SK-N-SH (cell line): ENCODE results near the gene CANT1. TPM values are rescaled to one million over a fixed set of nuclear protein-coding genes. Genes with fewer than 3 reads are reported as not detected.

Source experiments
- CTCF ChIA-PET: fragments of 300-600, 350-600 bp; formaldehyde crosslinking; extraction: SDS; loops from one replicate; lab custom pipeline; 2021; lab: Yijun Ruan, JAX
- POLR2A ChIA-PET: fragments of 350-600 bp; sonication (Branson Sonifier 250); formaldehyde crosslinking; extraction: SDS; loops from one replicate; lab custom pipeline; 2020; ENCODE audit warnings: antibody characterized with exemption, inconsistent platforms; lab: Yijun Ruan, JAX
- DNase-seq: peaks from one replicate; pipeline ENCODE4 v3.0.0; 2012
- H2AFZ ChIP-seq: fragments of 200-600 bp; sonication (generic); 2 replicates; pipeline ENCODE4 v1.8.1; 2016; ENCODE audit warnings: antibody characterized with exemption, mild to moderate bottlenecking, low read depth
- H3F3A ChIP-seq: fragments of 200-600 bp; sonication (generic); replicated peaks from 2 replicates; pipeline ENCODE3; 2016; ENCODE audit warnings: antibody characterized with exemption, mild to moderate bottlenecking; ENCODE audit not compliant: insufficient read depth
- H3K27ac ChIP-seq, 2 experiments: fragments of 200-500 bp in 1 of 2; fragments of 200-600 bp in 1 of 2; sonication (Bioruptor generic) in 1 of 2; sonication (generic), shearing (Covaris generic) in 1 of 2; 2 replicates each; pipeline versions ENCODE4 v1.5.1 to v1.6.1; 2014 to 2016; ENCODE audit warnings: low read depth in 2 of 2, inconsistent platforms in 1 of 2, low read length in 1 of 2, mild to moderate bottlenecking in 1 of 2, mixed read lengths in 1 of 2
- H3K27me3 ChIP-seq: fragments of 200-600 bp; sonication (generic), shearing (Covaris generic); 2 replicates; pipeline ENCODE4 v1.6.1; 2016; ENCODE audit warnings: mixed run types; ENCODE audit not compliant: insufficient read depth
- H3K36me3 ChIP-seq, 2 experiments: fragments of 200-500 bp in 1 of 2; fragments of 200-600 bp in 1 of 2; sonication (Bioruptor generic) in 1 of 2; sonication (generic) in 1 of 2; replicated peaks in 1 of 2; 2 replicates each; pipeline versions ENCODE3 to v1.5.1; 2014 to 2016; ENCODE audit warnings: low read length in 1 of 2, mild to moderate bottlenecking in 1 of 2; ENCODE audit not compliant: insufficient read depth in 2 of 2, control insufficient read depth in 1 of 2
- H3K4me1 ChIP-seq, 2 experiments: fragments of 200-500 bp in 1 of 2; fragments of 200-600 bp in 1 of 2; sonication (Bioruptor generic) in 1 of 2; sonication (generic), shearing (Covaris generic) in 1 of 2; 2 replicates each; pipeline versions ENCODE4 v1.5.1 to v1.6.1; 2014 to 2016; ENCODE audit warnings: low read depth in 1 of 2, low read length in 1 of 2, mixed run types in 1 of 2; ENCODE audit not compliant: insufficient read depth in 2 of 2, control insufficient read depth in 1 of 2
- H3K4me2 ChIP-seq: fragments of 200-600 bp; sonication (generic), shearing (Covaris generic); 2 replicates; pipeline ENCODE4 v1.6.1; 2017; ENCODE audit warnings: mixed run types
- H3K4me3 ChIP-seq, 2 experiments: fragments of 200-500 bp in 1 of 2; fragments of 200-600 bp in 1 of 2; sonication (Bioruptor generic) in 1 of 2; sonication (generic), shearing (Covaris generic) in 1 of 2; 2 replicates each; pipeline versions ENCODE4 v1.5.1 to v1.8.1; 2014 to 2016; ENCODE audit warnings: low read depth in 2 of 2, inconsistent platforms in 1 of 2, low read length in 1 of 2, mild to moderate bottlenecking in 1 of 2, mixed read lengths in 1 of 2, moderate library complexity in 1 of 2
- H3K79me2 ChIP-seq: fragments of 200-600 bp; sonication (generic); 2 replicates; pipeline ENCODE4 v1.8.1; 2017; ENCODE audit warnings: mild to moderate bottlenecking; ENCODE audit not compliant: insufficient read depth
- H3K9ac ChIP-seq: fragments of 200-600 bp; sonication (generic); 2 replicates; pipeline ENCODE4 v1.6.1; 2017; ENCODE audit warnings: mixed run types
- H3K9me2 ChIP-seq: fragments of 200-600 bp; sonication (generic); 2 replicates; pipeline ENCODE4 v1.6.1; 2017; ENCODE audit warnings: mixed run types
- H3K9me3 ChIP-seq: fragments of 200-600 bp; sonication (generic); 2 replicates; pipeline ENCODE4 v1.6.1; 2017; ENCODE audit warnings: mixed run types, mild to moderate bottlenecking, moderate library complexity
- H4K20me1 ChIP-seq: fragments of 200-600 bp; sonication (generic); 2 replicates; pipeline ENCODE4 v1.6.1; 2017; ENCODE audit warnings: mild to moderate bottlenecking, mixed run types; ENCODE audit not compliant: insufficient read depth
- EP300 ChIP-seq, 2 experiments: IDR thresholded peaks; 2 replicates each; pipeline versions ENCODE4 v1.4.0 to v1.6.1; 2012; ENCODE audit warnings: borderline replicate concordance in 1 of 2, low read depth in 1 of 2, low read length in 1 of 2
- FOXM1 ChIP-seq: IDR thresholded peaks from 2 replicates; pipeline ENCODE4 v1.4.0; 2012; ENCODE audit warnings: low read depth, mild to moderate bottlenecking
- GATA2 ChIP-seq: sonication (generic); formaldehyde crosslinking; IDR thresholded peaks from 2 replicates; pipeline ENCODE4 v1.5.0; 2020; ENCODE audit warnings: mild to moderate bottlenecking, missing genetic modification reagents
- MXI1 ChIP-seq: IDR thresholded peaks from 2 replicates; pipeline ENCODE4 v1.6.1; 2012; ENCODE audit warnings: mild to moderate bottlenecking, low read depth, low read length, improper control_type of control experiment
- NFIC ChIP-seq: IDR thresholded peaks from 2 replicates; pipeline ENCODE4 v1.4.0; 2012; ENCODE audit warnings: borderline replicate concordance
- RAD21 ChIP-seq: IDR thresholded peaks from 2 replicates; pipeline ENCODE4 v1.6.1; 2012; ENCODE audit warnings: mild to moderate bottlenecking, low read length
- RCOR1 ChIP-seq: fragments of 150-350 bp; IDR thresholded peaks from 2 replicates; pipeline ENCODE4 v1.6.1; 2017; ENCODE audit warnings: antibody characterized with exemption, low read length
- REST ChIP-seq: IDR thresholded peaks from 2 replicates; pipeline ENCODE4 v1.6.1; 2012; ENCODE audit warnings: mild to moderate bottlenecking, low read depth, low read length, moderate library complexity
- TAF1 ChIP-seq: IDR thresholded peaks from 2 replicates; pipeline ENCODE4 v1.6.1; 2012; ENCODE audit warnings: low read depth, mild to moderate bottlenecking, low read length, moderate library complexity, borderline replicate concordance
- TCF12 ChIP-seq: IDR thresholded peaks from 2 replicates; pipeline ENCODE4 v1.4.0; 2012
- TEAD4 ChIP-seq: IDR thresholded peaks from 2 replicates; pipeline ENCODE4 v1.4.0; 2012; ENCODE audit warnings: mild to moderate bottlenecking, borderline replicate concordance; ENCODE audit not compliant: insufficient read depth
- USF1 ChIP-seq: IDR thresholded peaks from 2 replicates; pipeline ENCODE4 v1.4.0; 2012; ENCODE audit warnings: low read depth, borderline replicate concordance
- USF2 ChIP-seq: fragments of 150-350 bp; IDR thresholded peaks from 2 replicates; pipeline ENCODE4 v1.6.1; 2017; ENCODE audit warnings: antibody characterized with exemption, low read length, low read depth, borderline replicate concordance
- WGBS: methylation state at CpG from one replicate; pipeline ENCODE4 v1.1.6; 2017; ENCODE audit warnings: low lambda C conversion rate; 5-methylcytosine and 5-hydroxymethylcytosine counted together
- polyA plus RNA-seq, 3 experiments: library from polyadenylated mRNA; depleted of rRNA; stranded (reverse); fragments of >200 nt; gene quantifications; 2 replicates each; pipeline ENCODE4 v1.2.3, GENCODE V29; 2012

Gene CANT1
- polyA plus RNA-seq, 1 of the 3 experiments (the other 2 are of a cell fraction), result 87.4 TPM

- TF ChIP-seq TCF12 (no peak), MXI1 (no peak), TAF1 (no peak), TEAD4 (no peak)
Measured at GRCh38 chr17:78977997-78978973, 31.3 kb downstream of the CANT1 start (continued).

GRCh38 chr17:78977681-78977943 lies 32.0 kb downstream of the CANT1 start:
- H3K36me3 ChIP-seq, result peaks cover 0 to 25% of the 10 kb centered on the region in 2 experiments
- H4K20me1 ChIP-seq, result no peaks in the 10 kb centered on the region; the same call in 1 of the 2 replicates
- no peak overlapping the region for H2AFZ ChIP-seq
- H3K9me2 ChIP-seq, result no peaks in the 10 kb centered on the region
- no peaks in the 10 kb centered on the region for H3K9me3 ChIP-seq
- H3K4me1 ChIP-seq, result peaks cover 20 to 63% of the 10 kb centered on the region in 2 experiments; a peak in 3 of 4 replicates
- TF ChIP-seq USF2, result no peak
- TF ChIP-seq GATA2 (CRISPR knock-in tag), result no peak
- TF ChIP-seq REST, result no peak
- no peak for TF ChIP-seq RAD21
- no peak for TF ChIP-seq EP300 (IDR thresholded peaks at IDR 0.05; ENCODE audit: borderline replicate concordance in 1 of 2, low read depth in 1 of 2, low read length in 1 of 2)
- TF ChIP-seq RCOR1, result no peak
- no peak for TF ChIP-seq USF1
- no peak for TF ChIP-seq NFIC
- TF ChIP-seq FOXM1, result no peak
- H3K4me3 ChIP-seq, result peak overlapping the region in 1 of 2 experiments; percentile 44; a peak in 3 of 4 replicates
- DNase-seq, result no peak
- peak overlapping the region; percentile 94 for H3K4me2 ChIP-seq
- H3K27me3 ChIP-seq, result no peaks in the 10 kb centered on the region
- ChIA-PET CTCF (interaction anchor here (0.9 to 26.0 kb wide), 10 partner anchors 9 to 134 kb away, joined by 3 to 458 read pairs (median 5); no protein-coding TSS in a partner anchor), POLR2A (interaction anchor here (1.4 kb wide), 1 partner anchor 21 kb away, joined by 6 read pairs; no protein-coding TSS in a partner anchor)
- H3F3A ChIP-seq, result peaks cover 15% of the 10 kb centered on the region
- H3K27ac ChIP-seq, result peak overlapping the region in 1 of 2 experiments; percentile 56; a peak in 1 of 4 replicates
- WGBS, result 92% methylated on average over 8 of the region's 8 CpGs
- no peak overlapping the region for H3K9ac ChIP-seq
- H3K79me2 ChIP-seq, result peaks cover 29% of the 10 kb centered on the region
